Lower leg skin (tissue), 3 donors: ENCODE data around the gene EML4.

Experiments used
- POLR2A ChIP-seq, 2 donors: fragments of 450-650 bp; IDR thresholded peaks; one replicate each; pipeline ENCODE4 v1.6.1; 2016 to 2017; ENCODE audit warnings: antibody characterized with exemption in 2 of 2, mild to moderate bottlenecking in 1 of 2, moderate library complexity in 1 of 2
- TF ChIP-seq, protein P1 (sequence below), 3 donors: fragments of 450-650 bp; IDR thresholded peaks; one replicate each; pipeline ENCODE4 v1.5.1; 2016; ENCODE audit warnings: antibody characterized with exemption in 3 of 3, mild to moderate bottlenecking in 3 of 3, moderate library complexity in 2 of 3

DNA sequence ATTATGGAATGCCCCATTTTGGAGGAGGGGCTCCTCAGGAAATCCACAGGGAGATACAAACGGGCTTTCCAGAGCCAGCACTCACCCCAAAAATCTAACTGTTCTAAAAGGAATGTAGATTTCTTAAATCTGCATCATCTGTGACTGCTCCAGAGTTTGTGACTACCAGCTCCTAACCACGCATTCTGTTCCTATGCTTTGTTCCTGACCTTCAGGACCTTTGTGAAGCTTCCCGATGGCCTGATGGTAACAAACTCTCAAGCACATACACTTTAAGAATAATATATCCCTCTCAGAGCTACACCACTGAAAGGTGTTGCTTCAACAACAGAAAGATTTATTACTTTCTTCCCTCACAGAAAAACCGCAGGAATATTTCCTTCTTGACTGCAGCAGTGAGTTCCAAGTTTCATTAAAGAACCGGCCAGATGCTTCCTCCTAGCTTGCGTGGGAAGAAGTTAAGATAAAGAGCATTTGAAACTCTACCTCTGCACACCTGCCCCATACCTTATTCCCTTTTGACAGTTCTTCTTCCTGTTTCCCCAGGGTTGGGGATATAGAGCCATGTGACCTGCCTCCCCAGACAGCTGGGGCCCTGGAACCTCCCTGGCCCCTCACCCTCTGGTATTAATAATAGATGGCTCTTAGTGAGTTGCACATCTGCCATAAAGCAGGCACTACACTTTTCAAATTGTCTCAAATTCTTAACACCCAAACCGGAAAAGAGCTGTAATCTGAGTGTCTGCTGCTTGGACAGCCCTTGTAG is 40.2 kb upstream of the EML4 start:
- TF ChIP-seq, protein P1, sequence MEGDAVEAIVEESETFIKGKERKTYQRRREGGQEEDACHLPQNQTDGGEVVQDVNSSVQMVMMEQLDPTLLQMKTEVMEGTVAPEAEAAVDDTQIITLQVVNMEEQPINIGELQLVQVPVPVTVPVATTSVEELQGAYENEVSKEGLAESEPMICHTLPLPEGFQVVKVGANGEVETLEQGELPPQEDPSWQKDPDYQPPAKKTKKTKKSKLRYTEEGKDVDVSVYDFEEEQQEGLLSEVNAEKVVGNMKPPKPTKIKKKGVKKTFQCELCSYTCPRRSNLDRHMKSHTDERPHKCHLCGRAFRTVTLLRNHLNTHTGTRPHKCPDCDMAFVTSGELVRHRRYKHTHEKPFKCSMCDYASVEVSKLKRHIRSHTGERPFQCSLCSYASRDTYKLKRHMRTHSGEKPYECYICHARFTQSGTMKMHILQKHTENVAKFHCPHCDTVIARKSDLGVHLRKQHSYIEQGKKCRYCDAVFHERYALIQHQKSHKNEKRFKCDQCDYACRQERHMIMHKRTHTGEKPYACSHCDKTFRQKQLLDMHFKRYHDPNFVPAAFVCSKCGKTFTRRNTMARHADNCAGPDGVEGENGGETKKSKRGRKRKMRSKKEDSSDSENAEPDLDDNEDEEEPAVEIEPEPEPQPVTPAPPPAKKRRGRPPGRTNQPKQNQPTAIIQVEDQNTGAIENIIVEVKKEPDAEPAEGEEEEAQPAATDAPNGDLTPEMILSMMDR (IDR thresholded peaks at IDR 0.05), result no peak
- TF ChIP-seq POLR2A (IDR thresholded peaks at IDR 0.05), result no peak
